Tibial artery (tissue), 4 donors: Measurements from ENCODE around the gene SLC2A13.

ENCODE experiments used
- DNase-seq, 2 donors: peaks; one replicate each; pipeline ENCODE4 v3.0.0-alpha.2; 2019
- H3K27ac ChIP-seq, 2 donors: fragments of 200-600 bp; sonication (generic) in 1 of 2; 1 replicate in 1 of 2; 2 replicates in 1 of 2; pipeline ENCODE4 v1.5.1; 2018 to 2019; ENCODE audit warnings: mild to moderate bottlenecking in 1 of 2
- H3K27me3 ChIP-seq, 2 donors: fragments of 200-600 bp; sonication (generic) in 1 of 2; one replicate each; pipeline versions ENCODE4 v1.5.1 to v1.6.0; 2016 to 2019
- H3K36me3 ChIP-seq, 3 donors: fragments of 200-600 bp; sonication (generic) in 2 of 3; one replicate each; pipeline ENCODE4 v1.5.1; 2016 to 2019; ENCODE audit warnings: mild to moderate bottlenecking in 2 of 3
- H3K4me1 ChIP-seq, 4 donors: fragments of 200-600 bp; sonication (generic) in 2 of 4; 1 replicate in 3 of 4; 2 replicates in 1 of 4; pipeline ENCODE4 v1.5.1; 2016 to 2019
- H3K4me3 ChIP-seq, 2 donors: fragments of 200-600 bp; sonication (generic) in 1 of 2; 1 replicate in 1 of 2; 2 replicates in 1 of 2; pipeline ENCODE4 v1.5.1; 2018 to 2019; ENCODE audit warnings: mild to moderate bottlenecking in 2 of 2
- H3K9me3 ChIP-seq, 3 donors: fragments of 200-600 bp; sonication (generic) in 1 of 3; one replicate each; pipeline ENCODE4 v1.5.1; 2016 to 2019
- CTCF ChIP-seq, 2 experiments: fragments of 200-600 bp in 1 of 2; fragments of 450-650 bp in 1 of 2; IDR thresholded peaks; one replicate each; pipeline ENCODE4 v1.5.1; 2017 to 2019; ENCODE audit warnings: antibody characterized with exemption in 2 of 2, mild to moderate bottlenecking in 1 of 2, moderate library complexity in 1 of 2
- intact Hi-C: fragments of 100-400 bp; cut with DNase I; formaldehyde crosslinking; loops from one replicate; pipeline ENCODE4 v1.15.0; 2023; ENCODE audit warnings: low total_unique reads

The SLC2A13 gene

GRCh38 chr12:40063414-40063813, 42.5 kb downstream of the SLC2A13 start:
- no peak for DNase-seq
- intact Hi-C loops: no loop called here
- no peak overlapping the region for H3K27ac ChIP-seq
- no peak overlapping the region for H3K4me3 ChIP-seq
- H3K36me3 ChIP-seq: no peaks in the 10 kb centered on the region
- TF ChIP-seq CTCF (IDR thresholded peaks at IDR 0.05): no peak
- H3K4me1 ChIP-seq: peaks cover 0 to 4% (median 0%) of the 10 kb centered on the region in 4 donors
- no peaks in the 10 kb centered on the region for H3K9me3 ChIP-seq
- H3K27me3 ChIP-seq: no peaks in the 10 kb centered on the region

- Histone ChIP-seq H3K27ac (no peak overlapping the region), H3K36me3 (no peaks in the 10 kb centered on the region), H3K27me3 (no peaks in the 10 kb centered on the region), H3K4me3 (no peak overlapping the region), H3K9me3 (no peaks in the 10 kb centered on the region), H3K4me1 (peaks cover 0 to 21% (median 8%) of the 10 kb centered on the region in 4 donors)
- intact Hi-C loops: no loop called here
- DNase-seq: no peak
- TF ChIP-seq CTCF (IDR thresholded peaks at IDR 0.05): no peak
Observed at GRCh38 chr12:40058721-40059190, 47.1 kb downstream of the SLC2A13 start.

- H3K27ac ChIP-seq: no peak overlapping the region
- no peak for DNase-seq
- H3K9me3 ChIP-seq: no peaks in the 10 kb centered on the region
- H3K4me1 ChIP-seq: peaks cover 0 to 21% (median 8%) of the 10 kb centered on the region in 4 donors
- no peak overlapping the region for H3K4me3 ChIP-seq
- intact Hi-C loops: no loop called here
- H3K36me3 ChIP-seq: no peaks in the 10 kb centered on the region
- TF ChIP-seq CTCF (IDR thresholded peaks at IDR 0.05): no peak
- no peaks in the 10 kb centered on the region for H3K27me3 ChIP-seq
Observed at GRCh38 chr12:40056373-40056772, 49.5 kb downstream of the SLC2A13 start.

GRCh38 chr12:40055776-40056175, 50.1 kb downstream of the SLC2A13 start:
- peaks cover 0 to 21% (median 8%) of the 10 kb centered on the region in 4 donors for H3K4me1 ChIP-seq
- no peaks in the 10 kb centered on the region for H3K27me3 ChIP-seq
- H3K27ac ChIP-seq: no peak overlapping the region
- no peak overlapping the region for H3K4me3 ChIP-seq
- intact Hi-C loops: no loop called here
- no peaks in the 10 kb centered on the region for H3K36me3 ChIP-seq
- no peak for TF ChIP-seq CTCF (IDR thresholded peaks at IDR 0.05)
- no peak for DNase-seq
- no peaks in the 10 kb centered on the region for H3K9me3 ChIP-seq

GRCh38 chr12:40055228-40055579, 50.7 kb downstream of the SLC2A13 start:
- Histone ChIP-seq H3K9me3 (no peaks in the 10 kb centered on the region), H3K27ac (peak overlapping the region; percentile 39 to 56), H3K4me3 (no peak overlapping the region), H3K4me1 (peaks cover 0 to 21% (median 8%) of the 10 kb centered on the region in 4 donors), H3K27me3 (no peaks in the 10 kb centered on the region), H3K36me3 (no peaks in the 10 kb centered on the region)
- TF ChIP-seq CTCF (IDR thresholded peaks at IDR 0.05): no peak
- intact Hi-C loops: no loop called here
- no peak for DNase-seq
